Measurements from ENCODE around the gene MGAT5.
"Not testable (repeated sequence)": the region's sequence is repeated elsewhere in the genome, so short reads cannot be mapped to it uniquely, and the experiment has no call there.

The MGAT5 gene

DNA sequence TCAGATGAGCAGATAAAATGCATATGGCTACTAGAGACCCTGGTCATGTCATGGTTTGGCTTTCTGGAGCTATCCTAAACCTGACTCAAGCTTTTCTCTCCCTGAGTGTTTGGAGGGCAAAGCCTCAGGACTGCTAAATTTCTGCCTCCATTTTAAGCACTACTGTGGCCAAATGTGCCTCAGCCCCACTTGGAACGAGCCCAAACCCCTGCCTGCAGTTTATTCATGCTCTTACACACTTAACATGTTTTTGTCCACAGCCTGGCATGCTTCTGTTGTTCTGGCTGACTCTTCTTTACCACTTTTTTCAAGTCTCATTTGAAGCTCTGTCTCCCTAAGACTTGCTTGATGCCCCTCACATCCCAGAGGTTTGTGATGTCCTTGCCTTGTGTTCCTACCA is 24.7 kb downstream of the MGAT5 start:
- DNase-seq (ENCODE audit: low read depth): no peak

DNA sequence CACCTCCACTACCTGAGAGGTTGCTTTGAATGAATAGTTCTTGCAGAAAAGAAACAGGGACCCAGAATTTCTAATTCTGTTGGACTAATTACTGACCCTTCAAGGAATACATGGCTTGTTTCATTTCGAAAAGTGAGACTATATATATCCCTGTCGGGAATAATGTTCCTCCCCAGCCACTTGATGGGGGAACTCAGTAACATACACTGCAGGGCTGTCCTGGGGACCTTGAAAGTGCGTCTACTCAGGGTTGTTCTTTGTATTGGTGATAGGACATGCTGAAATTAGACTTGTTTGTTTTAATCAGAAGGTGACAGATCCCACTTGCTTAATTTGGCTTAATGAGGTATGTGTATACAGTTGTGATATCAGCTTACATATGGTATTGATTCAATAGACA is 25.5 kb downstream of the MGAT5 start:
- DNase-seq (ENCODE audit: low read depth): no peak

DNA sequence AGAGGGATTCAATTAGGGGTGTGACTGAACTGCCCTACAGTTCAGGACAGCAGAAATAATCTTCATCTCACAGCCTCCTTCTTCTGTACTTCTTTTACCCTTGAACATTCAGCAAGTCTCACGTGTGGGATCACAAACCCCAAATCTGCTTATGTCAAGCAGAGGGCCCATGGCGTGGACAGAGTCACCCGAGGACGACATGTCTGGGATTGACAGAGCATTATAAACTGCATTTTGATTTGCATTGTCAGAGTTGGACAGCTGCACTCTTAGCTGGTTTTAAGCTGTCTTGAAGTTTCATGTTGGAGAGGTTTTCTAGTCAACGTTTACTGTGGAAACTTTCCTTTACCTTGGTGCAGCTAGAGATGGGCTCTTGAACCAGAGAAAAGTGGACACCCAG is 26.4 kb downstream of the MGAT5 start:
- no peak for DNase-seq (ENCODE audit: low read depth)

DNA sequence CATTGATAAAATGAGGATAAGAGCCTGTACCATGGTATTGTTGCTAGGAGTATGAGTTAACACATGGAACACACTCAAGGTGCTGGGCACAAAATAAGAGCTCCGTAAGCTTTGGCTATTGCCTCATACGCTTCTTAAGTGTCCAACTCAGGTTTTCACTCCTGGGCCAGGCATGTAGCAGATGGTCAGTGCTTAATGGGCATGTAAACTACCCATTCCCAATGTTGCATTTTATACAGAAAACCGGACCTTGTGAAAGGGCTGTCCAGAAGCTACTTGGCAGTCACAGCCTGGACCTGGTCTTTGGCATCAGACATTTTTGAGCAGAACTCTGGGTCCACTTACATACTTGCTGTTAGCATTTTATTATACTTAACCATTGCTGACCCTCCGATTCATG is 26.9 kb downstream of the MGAT5 start:
- no peak for DNase-seq (ENCODE audit: low read depth)

DNA sequence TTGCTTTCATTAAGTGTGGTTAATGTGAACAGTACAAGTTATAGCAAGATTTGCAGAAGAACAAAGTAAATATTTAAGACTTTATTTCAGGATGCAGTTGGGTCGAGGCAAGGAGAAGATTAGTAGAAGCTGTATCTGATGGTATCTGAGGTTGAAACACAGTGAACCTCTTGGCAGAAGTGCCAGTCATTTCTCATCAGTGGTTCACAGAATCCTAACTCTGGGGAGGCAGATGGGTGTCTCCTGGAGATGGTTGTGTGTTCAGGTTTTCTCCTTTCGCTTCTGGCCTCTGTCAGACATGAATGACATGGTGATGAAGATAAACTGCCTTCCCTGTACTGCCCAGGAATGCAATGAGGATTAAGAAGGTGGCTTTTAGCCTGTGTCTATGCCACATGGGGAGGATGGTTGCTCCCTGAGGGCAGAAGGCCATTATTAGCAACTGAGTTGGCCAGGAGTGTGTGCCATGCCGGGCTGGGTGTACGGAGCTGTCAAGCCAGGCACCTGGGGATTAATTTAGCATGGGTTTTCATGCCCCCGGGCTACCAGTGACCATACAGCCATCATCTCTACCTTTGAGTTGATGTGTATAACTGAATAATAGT is 28.0 kb downstream of the MGAT5 start:
- no peak for DNase-seq (ENCODE audit: low read depth)

DNA sequence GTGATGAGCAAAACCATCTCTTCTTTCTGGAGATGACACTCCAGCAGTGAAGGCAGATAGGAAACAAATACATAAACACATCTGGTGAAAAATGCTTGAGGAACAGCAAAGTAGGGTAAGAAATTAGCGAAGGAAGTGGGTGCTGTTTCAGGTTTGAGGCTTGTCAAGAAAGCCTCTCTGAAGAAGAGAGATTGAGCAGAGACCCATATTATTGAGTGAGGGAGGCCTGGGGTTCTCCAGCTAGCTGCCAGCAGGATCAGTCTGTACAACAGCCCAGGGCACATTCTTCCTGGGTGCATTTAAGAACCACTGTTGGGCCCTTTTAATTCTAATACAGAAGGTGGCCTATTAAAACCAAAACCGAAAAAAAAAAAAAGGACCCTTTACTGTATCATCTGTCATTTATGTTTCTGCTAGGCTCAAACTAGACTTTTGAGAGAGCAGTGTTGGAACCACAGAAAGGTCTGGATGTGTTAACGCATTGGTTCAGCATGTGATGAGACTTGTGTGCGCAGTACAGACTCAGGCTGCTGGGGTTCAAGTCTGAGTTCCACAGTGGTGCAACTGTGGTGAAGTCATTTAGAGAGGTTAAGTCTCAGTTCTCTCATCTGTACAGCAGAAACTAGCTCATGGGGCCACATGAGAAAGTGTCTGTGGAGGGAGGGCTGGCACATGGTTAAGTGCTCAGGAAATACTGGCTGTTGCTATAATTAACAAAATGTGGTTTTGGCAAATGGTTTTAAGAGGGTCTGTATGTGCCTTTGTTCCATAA is 28.9 kb downstream of the MGAT5 start:
- no peak for DNase-seq (ENCODE audit: low read depth)

DNA sequence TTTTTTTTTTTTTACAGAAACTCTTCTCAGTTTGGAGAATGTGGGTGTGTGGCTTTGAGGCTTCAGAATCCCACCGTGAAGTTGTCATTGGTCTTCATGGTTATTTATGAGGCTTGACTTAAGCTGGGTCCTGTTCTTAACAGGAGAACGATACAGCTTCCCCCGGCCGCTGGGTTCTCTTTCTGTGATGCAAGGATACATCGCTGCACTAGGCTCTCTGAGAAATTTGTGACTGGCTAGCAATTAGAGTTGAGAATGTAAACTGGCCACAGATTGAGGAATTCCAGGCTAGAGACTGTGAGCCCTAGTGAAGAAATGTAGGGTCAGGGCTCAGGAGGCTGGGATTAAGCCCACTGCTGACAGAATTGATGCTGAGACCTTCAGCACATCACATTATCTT is 29.8 kb downstream of the MGAT5 start:
- DNase-seq (ENCODE audit: low read depth): no peak

DNA sequence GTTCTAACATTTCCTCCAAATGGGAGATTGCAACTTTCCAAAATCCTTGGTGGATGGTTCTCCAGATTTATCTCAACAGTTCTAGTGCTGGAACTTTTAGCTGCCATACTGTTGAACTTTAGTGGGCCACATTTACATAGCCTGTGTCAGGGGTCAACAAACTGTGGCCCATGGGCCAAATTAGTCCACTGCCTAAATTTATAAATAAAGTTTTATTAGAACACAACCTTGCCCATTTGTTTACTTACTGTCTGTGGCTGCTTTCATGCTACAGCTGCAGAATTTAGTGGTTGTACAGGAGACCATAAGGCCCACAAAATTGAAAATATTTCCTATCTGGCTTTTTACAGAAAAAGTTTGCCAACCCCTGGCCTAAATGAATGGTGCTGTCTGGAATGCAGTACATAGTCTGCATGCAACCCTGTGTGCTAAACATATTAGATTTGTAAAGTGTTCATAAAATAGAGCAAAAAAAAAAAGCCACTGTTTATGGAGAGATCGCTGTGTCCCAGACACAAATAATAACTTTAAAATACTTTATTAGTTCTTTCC is 30.3 kb downstream of the MGAT5 start:
- no peak for DNase-seq (ENCODE audit: low read depth)

DNA sequence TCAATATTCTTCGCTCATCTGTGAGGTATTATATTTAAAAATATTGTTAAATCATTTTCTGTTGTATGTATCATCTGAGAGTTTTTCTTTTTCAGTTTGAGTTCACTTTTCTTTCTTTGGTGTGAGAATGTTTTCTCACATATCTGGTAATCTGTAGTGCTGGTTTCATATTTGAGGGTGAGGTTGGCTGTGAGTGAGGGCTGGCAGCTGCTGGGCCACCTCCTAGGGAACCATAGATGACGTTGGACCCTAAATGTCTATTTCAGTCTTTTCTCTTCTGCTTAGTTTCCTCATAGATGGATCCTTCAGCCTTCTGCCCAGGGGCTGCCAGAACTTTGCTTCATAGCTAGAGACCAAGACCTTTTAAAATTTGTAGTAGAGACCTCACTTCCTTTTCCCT is 33.5 kb downstream of the MGAT5 start:
- DNase-seq (ENCODE audit: low read depth): no peak

DNA sequence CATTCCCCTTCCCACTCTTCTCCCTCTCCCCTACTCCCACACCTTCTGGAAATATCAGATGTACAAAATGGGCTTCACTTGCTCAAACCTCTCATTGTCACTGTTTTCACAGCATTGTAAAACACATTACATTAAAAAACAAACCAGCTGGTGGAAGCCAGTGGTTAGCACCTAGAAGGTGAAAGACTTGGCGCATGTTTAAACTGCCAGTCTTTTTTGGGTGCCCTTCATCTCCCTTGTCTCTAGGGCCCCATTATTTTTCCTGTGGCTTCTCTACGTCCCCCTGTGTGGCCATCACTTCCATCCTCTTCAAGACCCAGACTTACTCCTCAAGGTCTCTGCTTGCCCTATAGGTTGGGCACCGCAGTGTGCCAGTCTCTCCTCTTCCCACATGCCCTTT is 34.9 kb downstream of the MGAT5 start:
- no peak for DNase-seq (ENCODE audit: low read depth)

DNA sequence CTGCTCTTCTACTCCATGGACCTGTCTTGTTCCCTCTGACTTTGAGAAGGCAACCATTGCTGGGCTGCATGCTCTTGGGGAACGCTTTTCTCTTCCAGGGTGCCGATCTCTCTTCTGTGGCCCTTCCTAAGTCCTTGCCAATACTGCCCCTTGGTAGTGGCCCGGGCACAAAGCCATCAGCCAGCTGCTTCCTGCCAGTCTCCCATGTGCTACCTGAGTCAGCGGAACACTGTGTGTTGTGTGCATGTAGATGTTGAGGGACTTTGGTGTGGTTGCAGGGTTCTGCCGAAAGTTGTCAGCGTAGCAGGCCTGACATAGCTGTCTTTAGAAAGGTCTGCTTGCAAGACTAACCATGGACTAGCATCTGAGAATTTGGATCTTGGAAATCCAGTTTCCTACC is 35.4 kb downstream of the MGAT5 start:
- no peak for DNase-seq (ENCODE audit: low read depth)

DNA sequence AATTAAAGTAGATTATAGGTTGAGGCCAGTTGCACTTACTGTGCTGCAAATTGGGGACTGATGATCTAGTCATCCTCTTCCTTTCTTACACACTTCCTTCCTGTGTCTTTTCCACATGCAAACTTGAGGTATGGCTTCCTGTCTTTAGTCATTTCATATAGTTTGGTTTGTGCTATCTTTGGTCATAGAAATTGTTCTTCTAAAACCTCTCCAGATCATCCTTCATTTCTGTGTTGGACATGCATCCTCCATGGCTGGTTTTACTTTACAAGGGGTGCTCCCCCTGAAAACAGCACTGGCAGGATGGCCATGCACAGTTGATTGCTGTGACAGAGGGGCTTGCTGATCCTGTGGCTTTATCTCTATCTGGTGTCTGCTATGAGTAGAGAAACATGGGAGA is 36.5 kb downstream of the MGAT5 start:
- no peak for DNase-seq (ENCODE audit: low read depth)

DNA sequence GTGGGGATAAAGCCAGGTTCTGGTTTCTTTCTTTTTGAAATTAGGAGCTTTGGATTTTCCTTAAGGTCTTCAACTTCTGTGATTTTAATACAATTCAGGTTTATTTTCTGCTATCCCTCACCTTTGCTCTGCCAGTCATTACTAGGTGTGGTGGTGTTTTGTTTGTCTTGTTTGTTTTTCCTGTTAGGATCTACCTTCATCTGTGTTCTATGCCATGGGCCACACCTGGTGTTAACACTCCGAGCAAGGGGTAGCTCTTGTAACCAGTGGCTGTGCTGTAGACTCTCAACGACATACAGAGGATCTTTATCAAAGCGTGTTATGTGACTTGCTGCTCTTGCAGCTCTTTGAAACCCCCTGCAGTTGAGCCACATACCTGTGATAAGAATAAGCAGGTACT is 38.6 kb downstream of the MGAT5 start:
- DNase-seq (ENCODE audit: low read depth): no peak

DNA sequence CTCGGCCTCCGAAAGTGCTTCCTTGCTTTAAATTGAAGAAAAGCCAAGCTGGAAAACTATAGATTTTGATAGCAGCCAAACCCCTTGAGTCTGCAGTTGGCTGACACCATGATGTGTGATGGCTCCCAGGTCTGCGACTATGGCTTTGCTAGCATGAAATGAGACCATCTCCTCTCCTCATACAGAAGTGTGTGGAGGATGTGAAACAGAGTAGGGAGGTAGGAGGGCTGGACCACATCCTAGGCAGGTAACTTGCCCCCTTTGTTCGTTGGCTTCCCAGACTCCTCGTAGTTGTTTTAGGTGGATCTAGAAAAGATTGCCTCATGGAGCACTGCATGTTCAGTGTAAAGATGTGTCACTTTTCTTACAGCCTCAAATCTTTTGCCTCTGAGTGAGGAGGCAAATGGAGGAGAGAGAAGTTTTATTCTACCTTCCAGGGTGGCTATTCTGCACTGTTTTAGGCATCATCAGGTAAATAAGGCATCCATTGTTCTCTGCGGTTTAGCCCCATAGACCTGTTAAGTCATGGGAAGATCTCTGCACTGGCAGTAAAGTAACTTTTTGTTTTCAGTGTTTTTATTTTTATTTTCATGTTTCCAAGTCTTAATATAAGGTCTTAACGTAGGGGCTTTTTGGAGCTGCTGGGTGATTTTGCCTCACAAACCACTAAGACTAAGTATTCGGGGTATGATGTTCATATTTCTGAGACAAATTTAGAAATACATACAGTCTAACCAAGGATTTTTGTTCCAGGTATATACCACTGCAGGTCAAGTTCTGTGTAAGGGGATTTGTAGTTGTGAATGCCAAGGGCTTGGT is 40.1 kb downstream of the MGAT5 start:
- DNase-seq (ENCODE audit: low read depth): no peak

DNA sequence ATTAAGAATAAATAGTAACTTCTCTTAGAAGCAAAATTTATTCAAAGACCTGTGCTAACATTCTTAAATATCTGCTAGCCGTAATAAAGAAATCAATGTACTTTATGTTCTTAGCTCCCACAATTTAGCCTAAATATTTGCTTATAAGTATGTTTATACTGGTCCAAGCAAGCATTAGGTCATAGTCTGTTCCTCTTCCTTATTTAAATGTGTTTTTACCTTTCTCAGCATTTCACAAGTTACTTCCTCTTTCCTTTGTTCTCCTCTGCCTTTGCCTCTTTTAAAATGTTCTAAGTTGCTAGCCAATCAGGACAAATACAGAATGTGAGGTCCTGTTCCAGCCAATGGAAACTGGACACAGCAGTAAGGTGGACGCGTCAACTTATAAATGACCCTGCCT is 40.7 kb downstream of the MGAT5 start:
- not testable (repeated sequence) for DNase-seq (ENCODE audit: low read depth)

DNA sequence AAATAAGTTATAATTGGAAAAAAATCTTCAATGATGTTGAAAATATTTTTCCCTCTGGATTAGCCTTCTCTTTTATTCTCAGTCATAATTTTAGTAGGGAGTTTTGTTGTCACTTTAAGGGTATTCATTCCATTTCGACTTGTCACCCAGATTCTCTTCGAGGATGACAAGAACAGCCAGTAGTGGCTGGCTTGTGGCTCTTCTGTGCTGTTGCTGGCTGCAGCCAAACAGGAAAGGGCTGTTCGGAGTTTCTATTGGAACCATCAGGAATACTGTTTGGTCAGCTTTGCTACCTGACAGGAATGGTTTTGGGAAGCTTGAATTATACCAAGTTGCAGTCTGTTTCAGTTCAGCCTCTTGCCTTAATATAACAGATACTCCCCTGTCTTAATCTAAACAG is 41.6 kb downstream of the MGAT5 start:
- no peak for DNase-seq (ENCODE audit: low read depth)

DNA sequence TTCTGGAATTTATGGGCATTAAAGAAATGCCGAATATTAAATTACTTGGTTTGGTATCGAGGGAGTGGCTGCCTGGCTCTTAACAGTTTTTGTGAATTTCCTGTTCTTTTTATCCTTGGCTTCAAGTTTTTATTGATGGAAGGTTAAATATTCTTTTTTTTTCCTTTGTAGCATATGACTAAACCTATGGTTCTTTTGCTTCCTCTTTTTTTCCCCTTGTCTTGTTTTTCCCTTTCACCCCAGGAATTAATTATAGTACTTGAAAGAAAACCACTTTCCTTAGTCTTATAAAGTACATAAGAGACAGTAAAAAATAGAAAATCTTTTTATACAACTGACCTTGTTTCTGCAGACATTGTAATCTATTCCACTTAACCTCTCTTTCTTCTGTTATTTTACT is 42.4 kb downstream of the MGAT5 start:
- DNase-seq (ENCODE audit: low read depth): no peak

DNA sequence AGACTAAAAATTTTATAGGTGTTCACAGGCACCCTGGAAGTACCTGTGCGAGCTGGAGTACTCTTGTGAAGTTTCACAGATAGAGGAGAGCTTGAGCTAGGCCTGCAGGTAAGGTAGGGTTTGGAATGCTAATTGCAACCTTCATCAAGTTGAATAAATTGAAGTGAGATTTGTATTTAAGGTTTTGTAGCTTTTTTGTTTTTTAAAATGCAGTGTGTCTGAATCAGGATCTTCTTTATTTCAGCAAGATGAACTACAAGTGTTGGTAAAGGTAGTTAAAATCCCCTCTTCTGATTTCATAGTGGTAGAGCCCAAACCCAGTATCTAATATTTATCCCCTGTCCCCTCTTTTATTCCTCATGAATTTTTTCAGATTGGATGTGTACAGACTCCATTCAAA is 45.5 kb downstream of the MGAT5 start:
- DNase-seq (ENCODE audit: low read depth): no peak

DNA sequence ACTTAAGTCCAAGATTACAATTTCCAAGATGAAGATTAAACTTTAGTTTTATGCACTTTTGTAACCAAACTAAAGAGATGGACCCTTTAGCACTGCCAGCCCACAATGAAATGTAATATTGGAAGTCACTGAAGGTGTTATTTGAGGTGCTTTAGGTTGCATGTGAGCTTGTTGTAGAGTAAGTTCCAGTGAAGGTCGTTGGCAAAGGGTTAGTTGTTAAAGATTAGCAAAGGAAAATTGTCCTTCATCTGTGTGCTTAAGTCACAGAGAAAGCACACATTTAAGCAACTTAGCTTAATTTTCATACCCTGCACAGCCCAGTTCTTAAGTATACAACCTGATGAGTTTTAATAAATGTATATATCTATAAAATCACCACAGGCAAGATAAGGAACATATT is 46.7 kb downstream of the MGAT5 start:
- no peak for DNase-seq (ENCODE audit: low read depth)

DNA sequence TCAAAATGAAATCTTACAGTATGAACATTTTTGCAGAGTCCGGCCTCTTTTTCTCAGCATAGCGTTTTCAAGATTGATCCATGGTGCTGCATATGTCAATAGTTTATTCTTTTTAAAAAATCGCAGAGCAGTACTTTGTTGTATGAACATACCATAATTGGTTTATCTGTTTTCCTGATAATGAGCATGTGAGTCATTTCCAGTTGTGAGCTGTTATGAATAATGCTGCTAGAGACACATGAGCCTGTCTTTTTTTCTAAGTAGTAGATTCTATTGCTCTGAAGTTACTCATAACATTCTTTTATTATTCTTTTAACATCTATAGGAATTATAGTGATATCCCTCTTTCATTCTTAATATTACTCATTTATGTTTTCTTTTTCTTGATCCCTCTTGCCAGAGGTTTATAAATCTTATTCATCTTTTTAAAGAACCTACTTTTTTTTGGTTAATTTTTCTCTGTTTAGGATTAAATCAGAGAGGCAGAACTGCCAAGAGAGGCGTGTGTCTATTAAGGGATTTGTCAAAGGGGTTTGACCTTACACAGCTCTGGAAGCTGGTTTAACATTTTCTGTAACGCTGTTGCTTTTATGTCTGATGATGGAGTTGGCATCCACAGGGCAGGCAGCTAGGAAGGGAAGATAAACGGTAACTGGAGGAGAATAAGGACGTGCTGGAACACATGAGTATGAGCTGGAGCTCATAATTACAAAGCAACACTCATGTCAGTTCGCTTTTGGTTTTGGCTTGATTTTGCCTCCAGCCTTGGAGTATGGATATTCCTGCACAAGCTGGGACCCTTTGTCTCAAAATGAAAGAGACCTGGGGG is 47.4 kb downstream of the MGAT5 start:
- DNase-seq (ENCODE audit: low read depth): no peak

DNA sequence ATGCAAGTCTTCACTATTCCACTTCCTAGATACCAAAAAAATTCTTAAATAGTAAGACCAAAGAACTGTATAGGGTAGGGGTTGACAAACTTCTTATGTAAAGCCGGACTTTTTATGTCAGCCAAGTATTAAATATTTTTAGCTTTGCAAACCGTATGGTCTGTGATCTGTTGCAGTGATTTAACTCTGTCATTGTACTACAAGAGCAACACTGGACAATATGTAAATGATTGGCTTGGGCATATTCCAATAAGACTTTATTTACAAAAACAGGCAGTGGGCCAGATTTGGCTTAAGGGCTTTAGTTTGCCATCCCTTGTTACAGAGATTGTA is 48.0 kb downstream of the MGAT5 start:
- DNase-seq (ENCODE audit: low read depth): no peak

DNA sequence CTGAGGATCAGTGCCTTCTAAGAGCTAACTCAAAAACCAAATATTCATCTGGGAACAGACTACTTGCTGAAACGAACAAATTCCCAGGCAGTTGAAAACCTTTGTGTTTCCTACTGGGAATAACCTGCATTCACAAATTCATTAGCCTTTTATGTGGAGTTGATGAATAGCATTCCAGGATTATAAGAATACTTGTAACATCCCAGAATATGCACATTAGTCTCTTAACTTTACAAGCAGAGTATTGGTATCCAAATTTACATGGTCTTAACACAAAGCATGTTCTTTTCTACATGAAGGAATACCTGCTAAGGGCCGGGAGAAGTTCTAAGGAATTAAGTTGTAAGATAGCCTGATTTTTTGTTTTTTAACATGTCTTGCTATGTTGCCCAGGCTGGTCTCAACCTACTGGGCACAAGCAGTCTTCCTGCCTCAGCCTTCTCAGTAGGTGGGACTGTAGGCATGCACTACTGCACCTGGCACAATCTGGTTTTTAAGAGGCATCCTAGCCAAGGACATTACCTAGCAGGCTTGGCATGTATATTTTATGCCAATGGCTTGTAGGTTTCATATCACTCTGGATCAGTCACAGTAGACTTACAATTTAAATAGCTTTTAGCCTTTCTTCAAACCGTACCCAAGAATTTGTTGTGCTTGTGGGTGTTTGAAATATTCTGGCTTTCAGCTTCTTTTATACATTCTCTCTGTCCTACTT is 50.7 kb downstream of the MGAT5 start:
- DNase-seq (ENCODE audit: low read depth): no peak

Measured in stimulated activated CD8-positive, alpha-beta memory T cell treated with anti-CD3 and anti-CD28 coated beads, Interleukin-12 subunit alpha, Interleukin-12 subunit beta, amount 100 ng/mL, for 4 hours (primary cell).